MM.1S (cell line): ENCODE data around the gene PLK2.

Experiments
- DNase-seq: peaks from one replicate; pipeline ENCODE4 v3.0.0-alpha.2; 2015
- H2AFZ ChIP-seq: fragments of 300-600 bp; sonication (generic); 2 replicates; pipeline ENCODE4 v1.6.0; 2016; ENCODE audit warnings: antibody characterized with exemption, low read length
- H3F3A ChIP-seq: fragments of 300-600 bp; sonication (generic); 2 replicates; pipeline ENCODE4 v1.6.1; 2016; ENCODE audit warnings: mild to moderate bottlenecking, antibody characterized with exemption, low read length, moderate library complexity, mixed read lengths; ENCODE audit not compliant: insufficient read depth
- H3K27ac ChIP-seq: fragments of 300-600 bp; sonication (generic); 2 replicates; pipeline ENCODE4 v1.5.1; 2016; ENCODE audit warnings: mild to moderate bottlenecking, low read length
- H3K27me3 ChIP-seq: fragments of 300-600 bp; sonication (generic); replicated peaks from 2 replicates; pipeline ENCODE4 v1.6.0; 2016; ENCODE audit warnings: low read length; ENCODE audit not compliant: insufficient read depth
- H3K36me3 ChIP-seq: fragments of 300-600 bp; sonication (generic); replicated peaks from 2 replicates; pipeline ENCODE4 v1.6.1; 2016; ENCODE audit warnings: mild to moderate bottlenecking, low read length, mixed read lengths; ENCODE audit not compliant: insufficient read depth
- H3K4me1 ChIP-seq: fragments of 300-600 bp; sonication (generic); 2 replicates; pipeline ENCODE4 v1.6.1; 2016; ENCODE audit warnings: low read length, mixed read lengths
- H3K4me2 ChIP-seq: fragments of 300-600 bp; sonication (generic); 2 replicates; pipeline ENCODE4 v1.6.0; 2016; ENCODE audit warnings: low read depth, low read length
- H3K4me3 ChIP-seq: fragments of 300-600 bp; sonication (generic); 2 replicates; pipeline ENCODE4 v1.5.1; 2016; ENCODE audit warnings: low read length, mixed read lengths
- H3K79me2 ChIP-seq: fragments of 300-600 bp; sonication (generic); 2 replicates; pipeline ENCODE4 v1.6.1; 2016; ENCODE audit warnings: mixed run types, low read length, mixed read lengths
- H3K9ac ChIP-seq: fragments of 300-600 bp; sonication (generic); 2 replicates; pipeline ENCODE4 v1.6.1; 2016; ENCODE audit warnings: low read length, mixed read lengths
- H3K9me2 ChIP-seq: fragments of 300-600 bp; sonication (generic); replicated peaks from 2 replicates; pipeline ENCODE4 v1.6.1; 2016; ENCODE audit warnings: mild to moderate bottlenecking, low read length, mixed read lengths; ENCODE audit not compliant: insufficient read depth
- H3K9me3 ChIP-seq: fragments of 300-600 bp; sonication (generic); replicated peaks from 2 replicates; pipeline ENCODE4 v1.6.1; 2016; ENCODE audit warnings: mild to moderate bottlenecking, low read length, mixed read lengths; ENCODE audit not compliant: insufficient read depth
- H4K20me1 ChIP-seq: fragments of 300-600 bp; sonication (generic); 2 replicates; pipeline ENCODE4 v1.6.1; 2016; ENCODE audit warnings: mild to moderate bottlenecking, low read length, moderate library complexity, mixed read lengths; ENCODE audit not compliant: insufficient read depth
- CTCF ChIP-seq: fragments of 300-600 bp; sonication (generic); IDR thresholded peaks from 2 replicates; pipeline ENCODE4 v1.5.1; 2016; ENCODE audit warnings: antibody characterized with exemption, low read length, mixed read lengths
- EZH2 ChIP-seq: fragments of 300-600 bp; sonication (generic); optimal IDR thresholded peaks from 2 replicates; pipeline ENCODE3; 2017; ENCODE audit warnings: low read depth, mild to moderate bottlenecking, antibody characterized with exemption, low read length, mixed read lengths
- EZH2phosphoT487 ChIP-seq: fragments of 300-600 bp; sonication (generic); IDR thresholded peaks from 2 replicates; pipeline ENCODE4 v1.6.1; 2018; ENCODE audit warnings: antibody characterized with exemption, low read length

Gene PLK2

GRCh38 chr5:58407042-58407719, 52.7 kb downstream of the PLK2 start:
- H3K9me3 ChIP-seq = no peaks in the 10 kb centered on the region
- H3K9me2 ChIP-seq = no peaks in the 10 kb centered on the region
- TF ChIP-seq EZH2phosphoT487 (no peak), CTCF (no peak), EZH2 (no peak)
- no peak overlapping the region for H2AFZ ChIP-seq
- no peak overlapping the region for H3K4me2 ChIP-seq
- no peak overlapping the region for H3K27ac ChIP-seq
- DNase-seq = no peak
- no peak overlapping the region for H3K9ac ChIP-seq
- no peaks in the 10 kb centered on the region for H3K36me3 ChIP-seq
- H4K20me1 ChIP-seq = no peaks in the 10 kb centered on the region
- no peak overlapping the region for H3K4me3 ChIP-seq
- peaks cover 22% of the 10 kb centered on the region for H3K4me1 ChIP-seq
- no peaks in the 10 kb centered on the region for H3K27me3 ChIP-seq
- H3K79me2 ChIP-seq = no peaks in the 10 kb centered on the region
- H3F3A ChIP-seq = no peaks in the 10 kb centered on the region

- Histone ChIP-seq H3K4me2 (no peak overlapping the region), H3K9me3 (no peaks in the 10 kb centered on the region), H3K36me3 (no peaks in the 10 kb centered on the region), H3K4me3 (no peak overlapping the region), H3K27ac (no peak overlapping the region), H3K4me1 (peaks cover 21% of the 10 kb centered on the region), H4K20me1 (no peaks in the 10 kb centered on the region), H2AFZ (no peak overlapping the region), H3K9ac (no peak overlapping the region), H3K27me3 (no peaks in the 10 kb centered on the region), H3K9me2 (no peaks in the 10 kb centered on the region), H3F3A (no peaks in the 10 kb centered on the region), H3K79me2 (no peaks in the 10 kb centered on the region)
- TF ChIP-seq EZH2phosphoT487 = no peak
- no peak for TF ChIP-seq EZH2
- no peak for TF ChIP-seq CTCF
- no peak for DNase-seq
Measured at GRCh38 chr5:58406394-58406793, 53.5 kb downstream of the PLK2 start.

GRCh38 chr5:58405175-58405574, 54.7 kb downstream of the PLK2 start:
- H3K36me3 ChIP-seq = no peaks in the 10 kb centered on the region
- H3K27me3 ChIP-seq = no peaks in the 10 kb centered on the region
- H4K20me1 ChIP-seq = no peaks in the 10 kb centered on the region
- TF ChIP-seq CTCF = no peak
- TF ChIP-seq EZH2phosphoT487 = no peak
- TF ChIP-seq EZH2 = no peak
- peaks cover 10% of the 10 kb centered on the region for H3K4me1 ChIP-seq
- DNase-seq = no peak
- H3K4me3 ChIP-seq = no peak overlapping the region
- no peak overlapping the region for H3K9ac ChIP-seq
- H3K4me2 ChIP-seq = no peak overlapping the region
- H3F3A ChIP-seq = no peaks in the 10 kb centered on the region
- no peaks in the 10 kb centered on the region for H3K9me2 ChIP-seq
- no peaks in the 10 kb centered on the region for H3K79me2 ChIP-seq
- no peak overlapping the region for H2AFZ ChIP-seq
- H3K9me3 ChIP-seq = no peaks in the 10 kb centered on the region
- no peak overlapping the region for H3K27ac ChIP-seq
